GM12878 (cell line): ENCODE data around the gene BCAS3. TPM values are rescaled to one million over a fixed set of nuclear protein-coding genes. Genes with fewer than 3 reads are reported as not detected.

Experiments used
- ATAC-seq: fragments of 200-7000 bp; cut with Tn5 transposase; 3 replicates; pipeline ENCODE4 v1.9.1; 2020; ENCODE audit warnings: mild to moderate bottlenecking, moderate library complexity
- BruUV-seq: library from RNA; stranded (reverse); fragments of 400-500 nt; replicated peaks from 2 replicates; lab custom pipeline; 2021; lab: Mats Ljungman, UMichigan
- CTCF ChIA-PET: fragments of 300-600 bp; sonication (Branson Sonifier 250); formaldehyde crosslinking; extraction: SDS; loops from one replicate; lab custom pipeline; 2021; ENCODE audit warnings: inconsistent platforms; lab: Yijun Ruan, JAX
- POLR2A ChIA-PET: fragments of 350-600 bp; formaldehyde crosslinking; extraction: SDS; loops from one replicate; lab custom pipeline; 2021; ENCODE audit warnings: inconsistent platforms; lab: Charles Lee
- RAD21 ChIA-PET: fragments of 300-600 bp; sonication (Branson Sonifier 250); formaldehyde crosslinking; loops from one replicate; lab custom pipeline; 2023; ENCODE audit warnings: antibody characterized with exemption; ENCODE audit not compliant: unreplicated experiment; lab: Charles Lee
- SMC1A ChIA-PET: fragments of 300-600 bp; sonication (Branson Sonifier 250); formaldehyde crosslinking; loops from one replicate; lab custom pipeline; 2023; ENCODE audit not compliant: unreplicated experiment, uncharacterized antibody; lab: Charles Lee
- DNase-seq: peaks from one replicate; pipeline ENCODE4 v3.0.0-alpha.2; 2011; ENCODE audit warnings: low read depth, low spot score
- FAIRE-seq: peaks from 3 replicates; lab custom pipeline; 2011; peaks lifted over from hg19 to GRCh38; lab: Jason Lieb, UNC
- H2AFZ ChIP-seq: 2 replicates; pipeline ENCODE4 v1.6.0; 2011; ENCODE audit warnings: low read depth, low read length, control low read depth; ENCODE audit not compliant: control insufficient read depth
- H3K27ac ChIP-seq: 2 replicates; pipeline ENCODE4 v1.5.1; 2011; ENCODE audit warnings: control low read depth; ENCODE audit not compliant: control insufficient read depth, insufficient read depth
- H3K27me3 ChIP-seq, 2 experiments: replicated peaks in 1 of 2; 2 replicates each; pipeline versions ENCODE4 v1.6.0 to v1.6.1; 2011; ENCODE audit warnings: low read length in 1 of 2; ENCODE audit not compliant: control insufficient read depth in 2 of 2, insufficient read depth in 2 of 2
- H3K36me3 ChIP-seq, 2 experiments: 2 replicates each; pipeline ENCODE4 v1.5.1; 2011; ENCODE audit warnings: low read length in 1 of 2; ENCODE audit not compliant: control insufficient read depth in 2 of 2, insufficient read depth in 2 of 2
- H3K4me1 ChIP-seq: 2 replicates; pipeline ENCODE4 v1.6.1; 2011; ENCODE audit warnings: mild to moderate bottlenecking, low read length, moderate library complexity, mixed read lengths; ENCODE audit not compliant: control insufficient read depth, insufficient read depth
- H3K4me2 ChIP-seq: 2 replicates; pipeline ENCODE4 v1.6.0; 2011; ENCODE audit warnings: control low read depth; ENCODE audit not compliant: control insufficient read depth, insufficient read depth
- H3K4me3 ChIP-seq: fragments of 200-600 bp; sonication (generic); 2 replicates; pipeline ENCODE4 v1.5.1; 2016
- H3K79me2 ChIP-seq: 2 replicates; pipeline ENCODE4 v1.6.0; 2011; ENCODE audit warnings: low read length; ENCODE audit not compliant: control insufficient read depth, insufficient read depth
- H3K9ac ChIP-seq: 2 replicates; pipeline ENCODE4 v1.8.0; 2011; ENCODE audit warnings: low read length, control low read depth, mixed read lengths; ENCODE audit not compliant: control insufficient read depth, insufficient read depth
- H3K9me3 ChIP-seq: replicated peaks from 3 replicates; pipeline ENCODE4 v1.5.1; 2011; ENCODE audit warnings: mild to moderate bottlenecking, low read length; ENCODE audit not compliant: control insufficient read depth, insufficient read depth
- H4K20me1 ChIP-seq: 2 replicates; pipeline ENCODE4 v1.6.0; 2011; ENCODE audit not compliant: control insufficient read depth, insufficient read depth
- BACH1 ChIP-seq: fragments of 450-650 bp; IDR thresholded peaks from 2 replicates; pipeline ENCODE4 v1.6.1; 2017; ENCODE audit warnings: mild to moderate bottlenecking, borderline replicate concordance
- BCLAF1 ChIP-seq: fragments of 450-650 bp; IDR thresholded peaks from 2 replicates; pipeline ENCODE4 v1.6.1; 2017; ENCODE audit warnings: antibody characterized with exemption, mild to moderate bottlenecking, moderate library complexity
- BHLHE40 ChIP-seq, 2 experiments: fragments of 450-650 bp in 1 of 2; IDR thresholded peaks; 2 replicates each; pipeline ENCODE4 v1.6.1; 2011 to 2017; ENCODE audit warnings: low read depth in 2 of 2, borderline replicate concordance in 1 of 2, improper control_type of control experiment in 1 of 2, low read length in 1 of 2, mild to moderate bottlenecking in 1 of 2
- CREM ChIP-seq: IDR thresholded peaks from 2 replicates; pipeline ENCODE4 v1.6.1; 2014; ENCODE audit warnings: antibody characterized with exemption, low read depth
- ETV6 ChIP-seq, 2 experiments: fragments of 450-650 bp in 1 of 2; IDR thresholded peaks in 1 of 2; conservative IDR thresholded peaks in 1 of 2; 2 replicates each; pipeline ENCODE4 v1.6.1; 2014; ENCODE audit warnings: antibody characterized with exemption in 1 of 2, borderline replicate concordance in 1 of 2, low read depth in 1 of 2, mild to moderate bottlenecking in 1 of 2, moderate library complexity in 1 of 2
- GATAD2B ChIP-seq: fragments of 450-650 bp; conservative IDR thresholded peaks from 2 replicates; pipeline ENCODE4 v1.6.1; 2017; ENCODE audit warnings: low read depth, mild to moderate bottlenecking, moderate library complexity
- IKZF1 ChIP-seq: fragments of 450-650 bp; conservative IDR thresholded peaks from 2 replicates; pipeline ENCODE4 v1.6.1; 2017; ENCODE audit warnings: antibody characterized with exemption, mild to moderate bottlenecking
- MEF2B ChIP-seq: fragments of 450-650 bp; IDR thresholded peaks from 2 replicates; pipeline ENCODE4 v1.6.1; 2018; ENCODE audit warnings: mild to moderate bottlenecking, moderate library complexity; ENCODE audit not compliant: partially characterized antibody, poor library complexity, severe bottlenecking
- NFIC ChIP-seq: IDR thresholded peaks from 2 replicates; pipeline ENCODE4 v1.6.1; 2012; ENCODE audit warnings: low read depth, mild to moderate bottlenecking, inconsistent platforms, low read length, moderate library complexity
- NRF1 ChIP-seq: conservative IDR thresholded peaks from 2 replicates; pipeline ENCODE4 v1.6.1; 2011; ENCODE audit warnings: mild to moderate bottlenecking, low read depth, low read length, improper control_type of control experiment
- POLR2AphosphoS5 ChIP-seq: IDR thresholded peaks from 2 replicates; pipeline ENCODE4 v1.6.1; 2011; ENCODE audit warnings: mild to moderate bottlenecking, low read length, inconsistent platforms
- SMC3 ChIP-seq: IDR thresholded peaks from 2 replicates; pipeline ENCODE4 v1.6.1; 2011; ENCODE audit warnings: low read length, improper control_type of control experiment, borderline replicate concordance
- YBX1 ChIP-seq: fragments of 450-650 bp; IDR thresholded peaks from 2 replicates; pipeline ENCODE4 v1.6.1; 2016; ENCODE audit warnings: antibody characterized with exemption
- WGBS: methylation state at CpG from one replicate; pipeline ENCODE4 v1.1.6; 2016; ENCODE audit warnings: low lambda C conversion rate; ENCODE audit not compliant: insufficient replicate concordance, insufficient coverage; ENCODE audit errors: missing lambda C conversion rate; 5-methylcytosine and 5-hydroxymethylcytosine counted together
- in situ Hi-C: fragments of 300-500 bp; cut with MboI; formaldehyde crosslinking; loops from 9 replicates; pipeline ENCODE4 v1.14.3; 2018; ENCODE audit warnings: mixed read lengths
- intact Hi-C: fragments of 100-400 bp; cut with micrococcal nuclease; formaldehyde crosslinking; loops from one replicate; pipeline ENCODE4 v1.14.2; 2022; ENCODE audit not compliant: unreplicated experiment
- polyA plus RNA-seq, 11 experiments: library from polyadenylated mRNA; depleted of rRNA in 4 of 11; unstranded in 6 of 11; stranded (reverse) in 5 of 11; fragments of >200 nt; fragmentation: Nextera tagmentation in 4 of 11; fragmentation: Illumina TruSeq in 1 of 11; extraction: Ambion mirVana in 4 of 11; extraction: Trizol in 1 of 11; gene quantifications; 1 replicate in 1 of 11; 2 replicates in 10 of 11; pipeline versions ENCODE4 v1.2.1 to v1.2.3, GENCODE V29; 2011 to 2016; ENCODE audit warnings: inconsistent platforms in 2 of 11, missing spikeins in 2 of 11, low read depth in 1 of 11
- total RNA-seq, 4 experiments: library from RNA; depleted of rRNA in 3 of 4; stranded (reverse); fragments of >200 nt in 3 of 4; fragmentation: Illumina TruSeq in 1 of 4; extraction: Trizol in 1 of 4; gene quantifications; 2 replicates each; pipeline versions ENCODE4 v1.2.1 to v1.2.3, GENCODE V29; 2013 to 2021
- TF ChIP-seq, protein P1 (sequence below): IDR thresholded peaks from 2 replicates; pipeline ENCODE4 v1.6.1; 2012; ENCODE audit warnings: improper control_type of control experiment, low read depth, low read length; ENCODE audit not compliant: insufficient replicate concordance

The BCAS3 gene
- total and polyA plus RNA-seq, 10 of the 15 experiments (the other 5 are each of a cell fraction or from before 2014, with no cell fraction given): 2.1 to 11.0 (median 6.6) TPM

- no peak for ATAC-seq
- ChIA-PET RAD21 (no interaction called here), SMC1A (interaction anchor here (0.7 to 1.3 kb wide), 4 partner anchors 12 to 724 kb away, joined by 3 to 5 read pairs (median 4); no protein-coding TSS in a partner anchor)
- no peak overlapping the region for H3K9ac ChIP-seq
- no peak overlapping the region for H3K4me3 ChIP-seq
- no peak for TF ChIP-seq POLR2AphosphoS5
- TF ChIP-seq, protein P1, sequence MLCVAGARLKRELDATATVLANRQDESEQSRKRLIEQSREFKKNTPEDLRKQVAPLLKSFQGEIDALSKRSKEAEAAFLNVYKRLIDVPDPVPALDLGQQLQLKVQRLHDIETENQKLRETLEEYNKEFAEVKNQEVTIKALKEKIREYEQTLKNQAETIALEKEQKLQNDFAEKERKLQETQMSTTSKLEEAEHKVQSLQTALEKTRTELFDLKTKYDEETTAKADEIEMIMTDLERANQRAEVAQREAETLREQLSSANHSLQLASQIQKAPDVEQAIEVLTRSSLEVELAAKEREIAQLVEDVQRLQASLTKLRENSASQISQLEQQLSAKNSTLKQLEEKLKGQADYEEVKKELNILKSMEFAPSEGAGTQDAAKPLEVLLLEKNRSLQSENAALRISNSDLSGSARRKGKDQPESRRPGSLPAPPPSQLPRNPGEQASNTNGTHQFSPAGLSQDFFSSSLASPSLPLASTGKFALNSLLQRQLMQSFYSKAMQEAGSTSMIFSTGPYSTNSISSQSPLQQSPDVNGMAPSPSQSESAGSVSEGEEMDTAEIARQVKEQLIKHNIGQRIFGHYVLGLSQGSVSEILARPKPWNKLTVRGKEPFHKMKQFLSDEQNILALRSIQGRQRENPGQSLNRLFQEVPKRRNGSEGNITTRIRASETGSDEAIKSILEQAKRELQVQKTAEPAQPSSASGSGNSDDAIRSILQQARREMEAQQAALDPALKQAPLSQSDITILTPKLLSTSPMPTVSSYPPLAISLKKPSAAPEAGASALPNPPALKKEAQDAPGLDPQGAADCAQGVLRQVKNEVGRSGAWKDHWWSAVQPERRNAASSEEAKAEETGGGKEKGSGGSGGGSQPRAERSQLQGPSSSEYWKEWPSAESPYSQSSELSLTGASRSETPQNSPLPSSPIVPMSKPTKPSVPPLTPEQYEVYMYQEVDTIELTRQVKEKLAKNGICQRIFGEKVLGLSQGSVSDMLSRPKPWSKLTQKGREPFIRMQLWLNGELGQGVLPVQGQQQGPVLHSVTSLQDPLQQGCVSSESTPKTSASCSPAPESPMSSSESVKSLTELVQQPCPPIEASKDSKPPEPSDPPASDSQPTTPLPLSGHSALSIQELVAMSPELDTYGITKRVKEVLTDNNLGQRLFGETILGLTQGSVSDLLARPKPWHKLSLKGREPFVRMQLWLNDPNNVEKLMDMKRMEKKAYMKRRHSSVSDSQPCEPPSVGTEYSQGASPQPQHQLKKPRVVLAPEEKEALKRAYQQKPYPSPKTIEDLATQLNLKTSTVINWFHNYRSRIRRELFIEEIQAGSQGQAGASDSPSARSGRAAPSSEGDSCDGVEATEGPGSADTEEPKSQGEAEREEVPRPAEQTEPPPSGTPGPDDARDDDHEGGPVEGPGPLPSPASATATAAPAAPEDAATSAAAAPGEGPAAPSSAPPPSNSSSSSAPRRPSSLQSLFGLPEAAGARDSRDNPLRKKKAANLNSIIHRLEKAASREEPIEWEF: no peak
- no peak for TF ChIP-seq BHLHE40 (IDR thresholded peaks at IDR 0.05; ENCODE audit: borderline replicate concordance in 1 of 2, low read depth in 2 of 2, low read length in 1 of 2)
- TF ChIP-seq CREM: no peak
- TF ChIP-seq YBX1: no peak
- TF ChIP-seq ETV6 (conservative IDR thresholded peaks at IDR 0.05 in 1 of 2, IDR thresholded peaks at IDR 0.05 in 1 of 2; ENCODE audit: borderline replicate concordance in 1 of 2, low read depth in 1 of 2): no peak
- no peak for TF ChIP-seq IKZF1
- no peak for TF ChIP-seq GATAD2B
- no peak for TF ChIP-seq SMC3
- TF ChIP-seq BCLAF1: no peak
- no peak for TF ChIP-seq NRF1
- no peak for TF ChIP-seq BACH1
- TF ChIP-seq MEF2B: no peak
- TF ChIP-seq NFIC: no peak
- TF ChIP-seq, all 136 proteins: peak for 0
- Histone ChIP-seq H3K79me2 (no peaks in the 10 kb centered on the region), H2AFZ (no peak overlapping the region), H3K4me2 (no peak overlapping the region), H3K27ac (no peak overlapping the region), H3K9me3 (no peaks in the 10 kb centered on the region), H3K4me1 (no peaks in the 10 kb centered on the region), H3K36me3 (no peaks in the 10 kb centered on the region), H4K20me1 (no peaks in the 10 kb centered on the region), H3K27me3 (no peaks in the 10 kb centered on the region)
- CTCF ChIA-PET: interaction anchor here (0.8 to 1.5 kb wide), 2 partner anchors 23 to 203 kb away, joined by 3 read pairs; no protein-coding TSS in a partner anchor
- POLR2A ChIA-PET: no interaction called here
- WGBS: 80% methylated on average over 4 of the region's 4 CpGs
- intact Hi-C loops (no loop called here), in situ Hi-C loops (no loop called here)
- FAIRE-seq (no peak), DNase-seq (no peak)
- no TSS peak for BruUV-seq
Observed at GRCh38 chr17:61175298-61176142, 497.9 kb downstream of the BCAS3 start.
